ENCODE data around the gene ANKRD23.

DNA sequence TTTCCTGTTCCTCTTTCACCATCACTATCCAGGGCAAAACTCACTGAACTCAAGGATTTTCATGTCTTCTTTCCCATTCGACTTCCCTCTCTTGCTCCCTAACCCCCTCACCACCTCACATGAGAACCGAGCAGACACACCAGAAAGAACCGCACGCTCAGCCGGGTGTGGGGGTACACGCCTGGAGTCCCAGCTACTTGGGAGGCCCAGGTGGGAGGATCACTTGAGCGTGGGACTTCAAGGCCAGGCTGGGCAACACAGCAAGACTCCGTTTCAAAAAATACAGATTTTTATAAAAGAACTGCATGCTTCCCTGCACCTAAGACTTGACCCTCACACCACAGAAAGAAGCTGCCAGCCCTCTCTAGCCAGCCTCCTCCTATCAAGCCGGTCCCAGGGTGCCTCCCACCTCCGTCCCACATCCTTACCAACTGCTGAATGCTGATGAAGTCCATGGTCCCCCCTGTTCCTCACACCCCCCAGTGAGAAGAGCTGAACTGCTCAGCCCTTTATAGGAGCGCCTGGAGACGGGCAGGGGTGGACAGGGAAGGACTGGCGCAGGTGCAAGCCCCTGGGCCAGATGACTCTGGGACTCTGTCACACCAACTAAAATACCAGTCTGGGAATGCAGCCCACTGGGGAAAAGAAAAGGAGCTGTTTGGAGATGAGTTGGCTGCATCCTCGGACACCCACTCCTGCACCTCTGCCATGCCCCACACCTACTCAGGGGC lies at the start of gene ANKRD23:
- TF ChIP-seq CTCF (IDR thresholded peaks at IDR 0.05; ENCODE audit: poor library complexity, severe bottlenecking) = no peak
- TF ChIP-seq POLR2AphosphoS5 (IDR thresholded peaks at IDR 0.05) = no peak
- TF ChIP-seq EZH2 (IDR thresholded peaks at IDR 0.05; ENCODE audit: borderline replicate concordance, insufficient read depth, low read length, poor library complexity, severe bottlenecking) = no peak
- TF ChIP-seq RAD21 (conservative IDR thresholded peaks at IDR 0.05) = no peak
- TF ChIP-seq, protein P1, sequence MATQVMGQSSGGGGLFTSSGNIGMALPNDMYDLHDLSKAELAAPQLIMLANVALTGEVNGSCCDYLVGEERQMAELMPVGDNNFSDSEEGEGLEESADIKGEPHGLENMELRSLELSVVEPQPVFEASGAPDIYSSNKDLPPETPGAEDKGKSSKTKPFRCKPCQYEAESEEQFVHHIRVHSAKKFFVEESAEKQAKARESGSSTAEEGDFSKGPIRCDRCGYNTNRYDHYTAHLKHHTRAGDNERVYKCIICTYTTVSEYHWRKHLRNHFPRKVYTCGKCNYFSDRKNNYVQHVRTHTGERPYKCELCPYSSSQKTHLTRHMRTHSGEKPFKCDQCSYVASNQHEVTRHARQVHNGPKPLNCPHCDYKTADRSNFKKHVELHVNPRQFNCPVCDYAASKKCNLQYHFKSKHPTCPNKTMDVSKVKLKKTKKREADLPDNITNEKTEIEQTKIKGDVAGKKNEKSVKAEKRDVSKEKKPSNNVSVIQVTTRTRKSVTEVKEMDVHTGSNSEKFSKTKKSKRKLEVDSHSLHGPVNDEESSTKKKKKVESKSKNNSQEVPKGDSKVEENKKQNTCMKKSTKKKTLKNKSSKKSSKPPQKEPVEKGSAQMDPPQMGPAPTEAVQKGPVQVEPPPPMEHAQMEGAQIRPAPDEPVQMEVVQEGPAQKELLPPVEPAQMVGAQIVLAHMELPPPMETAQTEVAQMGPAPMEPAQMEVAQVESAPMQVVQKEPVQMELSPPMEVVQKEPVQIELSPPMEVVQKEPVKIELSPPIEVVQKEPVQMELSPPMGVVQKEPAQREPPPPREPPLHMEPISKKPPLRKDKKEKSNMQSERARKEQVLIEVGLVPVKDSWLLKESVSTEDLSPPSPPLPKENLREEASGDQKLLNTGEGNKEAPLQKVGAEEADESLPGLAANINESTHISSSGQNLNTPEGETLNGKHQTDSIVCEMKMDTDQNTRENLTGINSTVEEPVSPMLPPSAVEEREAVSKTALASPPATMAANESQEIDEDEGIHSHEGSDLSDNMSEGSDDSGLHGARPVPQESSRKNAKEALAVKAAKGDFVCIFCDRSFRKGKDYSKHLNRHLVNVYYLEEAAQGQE (IDR thresholded peaks at IDR 0.05; ENCODE audit: borderline replicate concordance) = no peak
- TF ChIP-seq EP300 (conservative IDR thresholded peaks at IDR 0.05; ENCODE audit: poor library complexity, severe bottlenecking) = no peak
- TF ChIP-seq MXI1 (conservative IDR thresholded peaks at IDR 0.05; ENCODE audit: poor library complexity, severe bottlenecking) = no peak
- no peak for TF ChIP-seq TAF1 (IDR thresholded peaks at IDR 0.05; ENCODE audit: low read depth)
- TF ChIP-seq SMC3 (conservative IDR thresholded peaks at IDR 0.05; ENCODE audit: poor library complexity) = no peak
